Thyroid gland (tissue), 4 donors: ENCODE results near the gene SYCP3. TPM values are rescaled to one million over a fixed set of nuclear protein-coding genes. Genes with fewer than 3 reads are reported as not detected.

Source experiments
- DNase-seq, 2 donors: peaks; one replicate each; pipeline ENCODE4 v3.0.0-alpha.2; 2019
- H3K27ac ChIP-seq, 3 donors: fragments of 200-600 bp; sonication (generic); 1 replicate in 2 of 3; 2 replicates in 1 of 3; pipeline ENCODE4 v1.5.1; 2016 to 2019; ENCODE audit warnings: mild to moderate bottlenecking in 1 of 3, moderate library complexity in 1 of 3
- H3K27me3 ChIP-seq: fragments of 200-600 bp; sonication (generic); one replicate; pipeline ENCODE4 v1.5.1; 2019
- H3K36me3 ChIP-seq, 2 donors: fragments of 200-600 bp; sonication (generic); one replicate each; pipeline ENCODE4 v1.5.1; 2016 to 2019
- H3K4me1 ChIP-seq, 2 donors: fragments of 200-600 bp; sonication (generic); one replicate each; pipeline ENCODE4 v1.5.1; 2017 to 2019
- H3K4me3 ChIP-seq, 3 donors: fragments of 200-600 bp; sonication (generic); replicated peaks in 1 of 3; 1 replicate in 2 of 3; 2 replicates in 1 of 3; pipeline ENCODE4 v1.5.1; 2016; ENCODE audit warnings: mild to moderate bottlenecking in 1 of 3
- H3K9me3 ChIP-seq: fragments of 200-600 bp; sonication (generic); one replicate; pipeline ENCODE4 v1.5.1; 2017
- CTCF ChIP-seq, 6 experiments: fragments of 200-600 bp in 3 of 6; fragments of 450-650 bp in 3 of 6; sonication (generic) in 3 of 6; IDR thresholded peaks; one replicate each; pipeline ENCODE4 v1.5.1; 2016 to 2019; ENCODE audit warnings: antibody characterized with exemption in 6 of 6, mild to moderate bottlenecking in 2 of 6, inconsistent platforms in 1 of 6, moderate library complexity in 1 of 6
- POLR2A ChIP-seq, 2 donors: fragments of 450-650 bp; IDR thresholded peaks; one replicate each; pipeline ENCODE4 v1.6.1; 2017; ENCODE audit warnings: antibody characterized with exemption in 2 of 2, mild to moderate bottlenecking in 2 of 2, moderate library complexity in 1 of 2
- WGBS, 2 donors: methylation state at CpG; one replicate each; pipeline ENCODE4 v1.1.5; 2017; 5-methylcytosine and 5-hydroxymethylcytosine counted together
- intact Hi-C: fragments of 100-400 bp; cut with DNase I; formaldehyde crosslinking; loops from one replicate; pipeline ENCODE4 v1.15.1; 2023
- small RNA-seq: library from RNA; depleted of rRNA; stranded (forward); fragments of <200 nt; gene quantifications from one replicate; pipeline ENCODE3, GENCODE V24; 2016
- total RNA-seq, 4 donors: library from RNA; depleted of rRNA; stranded (reverse); fragments of >200 nt; gene quantifications; one replicate each; pipeline ENCODE4 v1.2.3, GENCODE V29; 2016

SYCP3 gene
- total RNA-seq, 4 donors from 2014 or later = 0.67 TPM; not detected in 3

DNA sequence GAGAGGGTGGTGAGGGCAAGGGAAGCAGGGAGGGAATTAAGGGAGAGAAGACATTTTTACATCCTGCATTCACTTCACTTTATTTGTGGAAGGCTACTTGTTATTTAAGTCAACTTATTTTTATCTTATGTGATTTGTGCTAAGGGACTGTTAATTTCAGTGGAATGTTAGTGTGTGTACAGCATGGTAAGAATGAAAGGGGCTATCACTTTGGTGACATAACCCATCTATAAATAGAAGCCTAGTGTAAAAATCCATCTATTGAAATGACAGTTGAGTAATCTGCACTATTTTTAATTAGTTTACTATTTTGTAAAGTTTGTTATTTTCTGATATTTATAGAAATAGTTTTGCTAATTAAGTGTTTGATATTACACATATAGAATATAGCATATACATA lies 58.6 kb downstream of the SYCP3 start:
- Histone ChIP-seq H3K4me3 (no peak overlapping the region), H3K27ac (no peak overlapping the region), H3K4me1 (peaks cover 0 to 6% of the 10 kb centered on the region in 2 donors), H3K27me3 (no peaks in the 10 kb centered on the region), H3K36me3 (no peaks in the 10 kb centered on the region), H3K9me3 (no peaks in the 10 kb centered on the region)
- no peak for TF ChIP-seq CTCF (IDR thresholded peaks at IDR 0.05)
- no peak for TF ChIP-seq POLR2A (IDR thresholded peaks at IDR 0.05)
- intact Hi-C loops = no loop called here
- no peak for DNase-seq

DNA sequence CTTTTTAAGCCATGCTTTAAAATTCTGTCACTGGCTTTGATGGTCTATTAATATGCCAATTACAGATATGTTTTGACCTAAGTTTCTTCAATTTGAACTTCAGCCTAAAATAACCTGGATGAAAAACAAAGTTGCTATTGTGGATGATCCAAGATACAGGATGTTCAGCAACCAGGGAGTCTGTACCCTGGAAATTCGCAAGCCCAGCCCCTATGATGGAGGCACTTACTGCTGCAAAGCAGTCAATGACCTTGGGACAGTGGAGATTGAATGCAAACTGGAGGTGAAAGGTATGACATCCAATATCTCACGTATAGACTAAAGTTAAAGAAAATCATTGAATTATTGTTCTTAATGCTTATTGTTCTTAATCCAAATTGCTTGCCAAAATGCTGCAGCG lies 59.0 kb downstream of the SYCP3 start:
- intact Hi-C loops = no loop called here
- Histone ChIP-seq H3K27ac (no peak overlapping the region), H3K27me3 (no peaks in the 10 kb centered on the region), H3K4me3 (no peak overlapping the region), H3K4me1 (peaks cover 0 to 3% of the 10 kb centered on the region in 2 donors), H3K36me3 (no peaks in the 10 kb centered on the region), H3K9me3 (no peaks in the 10 kb centered on the region)
- TF ChIP-seq POLR2A (IDR thresholded peaks at IDR 0.05) (no peak), CTCF (IDR thresholded peaks at IDR 0.05) (no peak)
- DNase-seq = no peak
- 81 to 85% methylated on average over 3 of the region's 3 CpGs for WGBS, 2 donors

Small RNA genes lying within 50 kb of the gene (small RNA-seq; reads per million reads assigned to genes)
- not detected for gene RNA5SP368
- gene RNU6-101P = not detected
- gene RNY1P16 = not detected

Other genes with a start within 250 kb of the SYCP3 start
- 1 to 10 TPM in 1 of 4 donors, under 1 TPM in 1, not detected in 2; 0.13 to 1.6 TPM for gene MYBPC1, start 144.5 kb downstream of the SYCP3 start, total RNA-seq
- 100 to 1,000 TPM in 3 of 4 donors, 10 to 100 TPM in 1; 94.5 to 177 (median 150) TPM for gene CHPT1, start 41.8 kb downstream of the SYCP3 start, total RNA-seq
- gene GNPTAB, start 91.5 kb upstream of the SYCP3 start, total RNA-seq = 10 to 100 TPM; 26.5 to 40.8 (median 36.6) TPM
- 10 to 100 TPM in 3 of 4 donors, 1 to 10 TPM in 1; 7.8 to 31.0 (median 14.1) TPM for gene DRAM1, start 138.1 kb upstream of the SYCP3 start, total RNA-seq